ENCODE measurements around the gene MSX1.

MSX1 gene

DNA sequence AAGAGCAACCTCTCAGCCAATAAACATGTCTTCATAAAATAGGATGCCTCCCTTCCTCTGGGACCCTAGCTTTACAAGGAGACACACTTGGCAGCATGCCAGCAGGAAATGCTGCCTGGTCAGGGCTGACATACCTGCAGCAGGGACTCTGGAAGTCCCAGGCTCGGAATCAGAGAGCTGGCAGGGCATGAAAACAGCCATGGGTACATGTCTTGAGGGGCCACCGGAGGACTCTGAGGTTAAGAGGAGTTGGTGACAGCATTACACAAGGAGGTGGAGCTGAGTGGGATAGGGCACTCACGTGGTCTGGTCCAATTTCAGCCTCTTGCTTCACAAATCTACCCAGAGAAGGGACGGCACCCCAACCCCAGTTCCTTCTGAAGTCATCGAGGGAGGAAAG lies 15.7 kb downstream of the MSX1 start:
- H3K27me3 ChIP-seq (ENCODE audit: low read depth, low read length) = peaks cover 62% of the 10 kb centered on the region
- no peak overlapping the region for H3K27ac ChIP-seq (ENCODE audit: low read length)
- no peaks in the 10 kb centered on the region for H3K36me3 ChIP-seq (ENCODE audit: control insufficient read depth in 1 of 2, insufficient read depth in 2 of 2, low read length in 2 of 2)
- H3K4me1 ChIP-seq (ENCODE audit: control insufficient read depth in 1 of 2, insufficient read depth in 2 of 2, low read length in 2 of 2) = no peaks in the 10 kb centered on the region
- H3K9me3 ChIP-seq (ENCODE audit: control insufficient read depth in 1 of 2, low read length in 2 of 2) = no peaks in the 10 kb centered on the region
- H3K4me3 ChIP-seq (ENCODE audit: low read depth in 1 of 2, low read length in 2 of 2) = no peak overlapping the region

GRCh38 chr4:4875611-4876010 lies 16.1 kb downstream of the MSX1 start:
- peaks cover 58% of the 10 kb centered on the region for H3K27me3 ChIP-seq (ENCODE audit: low read depth, low read length)
- no peak overlapping the region for H3K4me3 ChIP-seq (ENCODE audit: low read depth in 1 of 2, low read length in 2 of 2)
- H3K36me3 ChIP-seq (ENCODE audit: control insufficient read depth in 1 of 2, insufficient read depth in 2 of 2, low read length in 2 of 2) = no peaks in the 10 kb centered on the region
- H3K9me3 ChIP-seq (ENCODE audit: control insufficient read depth in 1 of 2, low read length in 2 of 2) = no peaks in the 10 kb centered on the region
- H3K27ac ChIP-seq (ENCODE audit: low read length) = no peak overlapping the region
- H3K4me1 ChIP-seq (ENCODE audit: control insufficient read depth in 1 of 2, insufficient read depth in 2 of 2, low read length in 2 of 2) = no peaks in the 10 kb centered on the region

GRCh38 chr4:4876945-4877661 lies 17.6 kb downstream of the MSX1 start:
- Histone ChIP-seq H3K4me1 (ENCODE audit: control insufficient read depth in 1 of 2, insufficient read depth in 2 of 2, low read length in 2 of 2) (no peaks in the 10 kb centered on the region), H3K27ac (ENCODE audit: low read length) (no peak overlapping the region), H3K4me3 (ENCODE audit: low read depth in 1 of 2, low read length in 2 of 2) (no peak overlapping the region), H3K9me3 (ENCODE audit: control insufficient read depth in 1 of 2, low read length in 2 of 2) (no peaks in the 10 kb centered on the region), H3K27me3 (ENCODE audit: low read depth, low read length) (peaks cover 43% of the 10 kb centered on the region), H3K36me3 (ENCODE audit: control insufficient read depth in 1 of 2, insufficient read depth in 2 of 2, low read length in 2 of 2) (no peaks in the 10 kb centered on the region)

- H3K36me3 ChIP-seq (ENCODE audit: control insufficient read depth in 1 of 2, insufficient read depth in 2 of 2, low read length in 2 of 2) = no peaks in the 10 kb centered on the region
- H3K27me3 ChIP-seq (ENCODE audit: low read depth, low read length) = peaks cover 9% of the 10 kb centered on the region
- H3K9me3 ChIP-seq (ENCODE audit: control insufficient read depth in 1 of 2, low read length in 2 of 2) = no peaks in the 10 kb centered on the region
- no peaks in the 10 kb centered on the region for H3K4me1 ChIP-seq (ENCODE audit: control insufficient read depth in 1 of 2, insufficient read depth in 2 of 2, low read length in 2 of 2)
- H3K27ac ChIP-seq (ENCODE audit: low read length) = no peak overlapping the region
- no peak overlapping the region for H3K4me3 ChIP-seq (ENCODE audit: low read depth in 1 of 2, low read length in 2 of 2)
Observed at GRCh38 chr4:4880492-4880891, 21.0 kb downstream of the MSX1 start.

- H3K36me3 ChIP-seq (ENCODE audit: control insufficient read depth in 1 of 2, insufficient read depth in 2 of 2, low read length in 2 of 2) = no peaks in the 10 kb centered on the region
- no peaks in the 10 kb centered on the region for H3K9me3 ChIP-seq (ENCODE audit: control insufficient read depth in 1 of 2, low read length in 2 of 2)
- H3K27me3 ChIP-seq (ENCODE audit: low read depth, low read length) = peaks cover 6% of the 10 kb centered on the region
- H3K27ac ChIP-seq (ENCODE audit: low read length) = no peak overlapping the region
- H3K4me1 ChIP-seq (ENCODE audit: control insufficient read depth in 1 of 2, insufficient read depth in 2 of 2, low read length in 2 of 2) = no peaks in the 10 kb centered on the region
- no peak overlapping the region for H3K4me3 ChIP-seq (ENCODE audit: low read depth in 1 of 2, low read length in 2 of 2)
Observed at GRCh38 chr4:4881432-4881831, 22.0 kb downstream of the MSX1 start.

DNA sequence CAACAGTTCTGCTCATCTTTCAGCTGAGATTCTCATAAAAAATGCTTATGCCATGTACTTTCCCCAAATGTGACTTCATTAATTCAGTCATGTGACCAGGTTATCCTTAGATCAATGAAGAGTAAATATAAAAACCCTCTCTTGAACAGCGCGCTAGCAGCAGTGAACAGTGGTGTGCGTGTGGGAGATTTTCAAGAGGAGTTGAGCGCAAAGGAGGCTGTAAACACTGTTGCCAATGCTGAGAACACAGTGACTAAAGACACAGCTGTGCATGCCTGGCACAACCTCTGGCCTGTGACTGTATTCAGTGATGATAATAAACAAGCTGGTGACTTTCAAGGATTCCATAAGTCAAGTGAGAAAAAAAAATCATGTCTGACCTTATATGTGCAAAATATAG lies 25.1 kb downstream of the MSX1 start:
- Histone ChIP-seq H3K4me1 (ENCODE audit: control insufficient read depth in 1 of 2, insufficient read depth in 2 of 2, low read length in 2 of 2) (no peaks in the 10 kb centered on the region), H3K9me3 (ENCODE audit: control insufficient read depth in 1 of 2, low read length in 2 of 2) (no peaks in the 10 kb centered on the region), H3K27ac (ENCODE audit: low read length) (no peak overlapping the region), H3K4me3 (ENCODE audit: low read depth in 1 of 2, low read length in 2 of 2) (no peak overlapping the region), H3K27me3 (ENCODE audit: low read depth, low read length) (no peaks in the 10 kb centered on the region), H3K36me3 (ENCODE audit: control insufficient read depth in 1 of 2, insufficient read depth in 2 of 2, low read length in 2 of 2) (no peaks in the 10 kb centered on the region)

DNA sequence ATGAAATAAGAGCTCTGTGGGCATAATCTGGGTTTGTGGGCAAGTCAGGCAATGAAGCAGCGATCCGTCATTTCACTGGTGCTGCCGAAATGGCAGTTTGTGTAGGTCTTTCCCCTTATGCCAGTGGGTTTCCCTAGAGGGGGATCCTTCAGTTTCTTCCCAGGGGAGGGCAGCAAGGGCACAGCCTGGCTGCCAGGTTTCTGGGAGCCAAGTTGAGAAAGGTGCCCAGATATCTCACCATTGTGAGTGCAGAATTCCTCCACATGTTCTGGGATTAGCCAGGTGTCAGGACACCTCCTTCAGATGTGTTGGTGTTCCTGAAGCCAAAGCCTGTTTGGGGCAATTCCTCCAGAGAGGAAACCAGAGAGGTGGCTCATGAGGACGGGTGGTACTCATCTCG lies 28.0 kb downstream of the MSX1 start:
- Histone ChIP-seq H3K4me1 (ENCODE audit: control insufficient read depth in 1 of 2, insufficient read depth in 2 of 2, low read length in 2 of 2) (no peaks in the 10 kb centered on the region), H3K4me3 (ENCODE audit: low read depth in 1 of 2, low read length in 2 of 2) (no peak overlapping the region), H3K27me3 (ENCODE audit: low read depth, low read length) (no peaks in the 10 kb centered on the region), H3K9me3 (ENCODE audit: control insufficient read depth in 1 of 2, low read length in 2 of 2) (no peaks in the 10 kb centered on the region), H3K36me3 (ENCODE audit: control insufficient read depth in 1 of 2, insufficient read depth in 2 of 2, low read length in 2 of 2) (no peaks in the 10 kb centered on the region), H3K27ac (ENCODE audit: low read length) (no peak overlapping the region)

GRCh38 chr4:4888695-4889094 lies 29.2 kb downstream of the MSX1 start:
- H3K36me3 ChIP-seq (ENCODE audit: control insufficient read depth in 1 of 2, insufficient read depth in 2 of 2, low read length in 2 of 2) = no peaks in the 10 kb centered on the region
- H3K4me1 ChIP-seq (ENCODE audit: control insufficient read depth in 1 of 2, insufficient read depth in 2 of 2, low read length in 2 of 2) = no peaks in the 10 kb centered on the region
- H3K4me3 ChIP-seq (ENCODE audit: low read depth in 1 of 2, low read length in 2 of 2) = no peak overlapping the region
- H3K9me3 ChIP-seq (ENCODE audit: control insufficient read depth in 1 of 2, low read length in 2 of 2) = no peaks in the 10 kb centered on the region
- H3K27ac ChIP-seq (ENCODE audit: low read length) = no peak overlapping the region
- no peaks in the 10 kb centered on the region for H3K27me3 ChIP-seq (ENCODE audit: low read depth, low read length)

DNA sequence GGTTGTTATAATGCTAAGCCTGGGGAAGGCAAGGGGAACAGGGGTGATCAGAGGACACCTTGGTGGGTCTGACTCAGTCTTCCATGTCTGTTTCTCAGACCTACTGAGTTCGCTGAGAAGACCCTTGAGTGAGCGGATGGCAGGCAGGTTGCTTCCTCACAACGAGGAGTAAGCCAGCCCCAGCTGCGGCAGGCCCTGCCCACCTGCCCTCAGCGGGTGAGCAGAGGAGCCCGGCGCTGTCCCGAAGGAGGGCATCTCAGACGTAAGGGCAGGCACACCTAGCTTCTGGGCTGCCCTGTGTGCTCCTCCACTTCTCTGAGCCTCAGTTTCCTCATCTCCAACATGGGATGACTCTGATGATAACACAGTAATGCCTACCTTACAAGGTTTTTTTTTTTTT lies 30.3 kb downstream of the MSX1 start:
- Histone ChIP-seq H3K36me3 (ENCODE audit: control insufficient read depth in 1 of 2, insufficient read depth in 2 of 2, low read length in 2 of 2) (no peaks in the 10 kb centered on the region), H3K27ac (ENCODE audit: low read length) (no peak overlapping the region), H3K4me1 (ENCODE audit: control insufficient read depth in 1 of 2, insufficient read depth in 2 of 2, low read length in 2 of 2) (no peaks in the 10 kb centered on the region), H3K4me3 (ENCODE audit: low read depth in 1 of 2, low read length in 2 of 2) (no peak overlapping the region), H3K27me3 (ENCODE audit: low read depth, low read length) (no peaks in the 10 kb centered on the region), H3K9me3 (ENCODE audit: control insufficient read depth in 1 of 2, low read length in 2 of 2) (no peaks in the 10 kb centered on the region)

GRCh38 chr4:4890574-4891255 lies 31.2 kb downstream of the MSX1 start:
- Histone ChIP-seq H3K4me1 (ENCODE audit: control insufficient read depth in 1 of 2, insufficient read depth in 2 of 2, low read length in 2 of 2) (no peaks in the 10 kb centered on the region), H3K27ac (ENCODE audit: low read length) (no peak overlapping the region), H3K36me3 (ENCODE audit: control insufficient read depth in 1 of 2, insufficient read depth in 2 of 2, low read length in 2 of 2) (no peaks in the 10 kb centered on the region), H3K27me3 (ENCODE audit: low read depth, low read length) (no peaks in the 10 kb centered on the region), H3K9me3 (ENCODE audit: control insufficient read depth in 1 of 2, low read length in 2 of 2) (no peaks in the 10 kb centered on the region), H3K4me3 (ENCODE audit: low read depth in 1 of 2, low read length in 2 of 2) (no peak overlapping the region)

DNA sequence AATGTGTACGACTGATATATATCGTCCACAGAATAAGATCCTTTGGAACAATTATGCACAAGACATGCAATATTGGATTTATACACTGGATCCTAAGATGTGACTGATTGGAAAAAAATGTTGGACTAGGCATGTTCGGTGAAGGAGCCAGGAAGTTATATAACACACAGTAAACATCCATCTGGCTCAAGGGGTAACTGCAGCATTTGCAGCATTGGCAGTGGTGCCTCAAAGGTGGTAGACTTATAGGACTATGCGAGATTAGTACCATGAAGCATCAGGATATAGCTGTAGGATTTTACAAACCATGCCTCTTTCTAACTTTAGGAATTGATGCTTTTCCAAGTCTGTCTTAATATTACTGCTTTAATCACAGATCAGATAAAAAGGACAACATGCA lies 34.3 kb downstream of the MSX1 start:
- Histone ChIP-seq H3K27ac (ENCODE audit: low read length) (no peak overlapping the region), H3K9me3 (ENCODE audit: control insufficient read depth in 1 of 2, low read length in 2 of 2) (no peaks in the 10 kb centered on the region), H3K4me1 (ENCODE audit: control insufficient read depth in 1 of 2, insufficient read depth in 2 of 2, low read length in 2 of 2) (no peaks in the 10 kb centered on the region), H3K4me3 (ENCODE audit: low read depth in 1 of 2, low read length in 2 of 2) (no peak overlapping the region), H3K27me3 (ENCODE audit: low read depth, low read length) (no peaks in the 10 kb centered on the region), H3K36me3 (ENCODE audit: control insufficient read depth in 1 of 2, insufficient read depth in 2 of 2, low read length in 2 of 2) (no peaks in the 10 kb centered on the region)

Data from muscle layer of duodenum (tissue), 2 donors.